Measurements from ENCODE around the gene SLC15A2. TPM values are rescaled to one million over a fixed set of nuclear protein-coding genes. Genes with fewer than 3 reads are reported as not detected.

The SLC15A2 gene
- total RNA-seq, 2 experiments from 2014 or later = 0.53 to 0.59 TPM

- DNase-seq (no peak), ATAC-seq (no peak)
- ChIA-PET CTCF (no interaction called here), POLR2A (no interaction called here)
- Mint-ChIP-seq H3K4me3 (no peak overlapping the region), H3K4me1 (peaks cover 22% of the 10 kb centered on the region), H3K27me3 (peaks cover 2% of the 10 kb centered on the region), H3K27ac (no peak overlapping the region), H3K36me3 (ENCODE audit: low read depth) (no peaks in the 10 kb centered on the region), H3K9me3 (ENCODE audit: low read depth) (no peaks in the 10 kb centered on the region)
- intact Hi-C loops (cut with DNase I, micrococcal nuclease) = no loop called here
These were observed 98.7 kb downstream of the SLC15A2 start for GRCh38 chr3:121992601-121993560.

Other genes with a start within 250 kb of the SLC15A2 start
- gene HCLS1, start 233.5 kb upstream of the SLC15A2 start, total RNA-seq = 100 to 1,000 TPM; 200 to 235 TPM
- 10 to 100 TPM; 19.0 to 19.5 TPM for gene GOLGB1, start 144.7 kb upstream of the SLC15A2 start, total RNA-seq
- 10 to 100 TPM; 41.3 to 42.8 TPM for gene IQCB1, start 59.3 kb upstream of the SLC15A2 start, total RNA-seq
- gene EAF2, start 59.2 kb upstream of the SLC15A2 start, total RNA-seq = 10 to 100 TPM; 12.4 to 12.9 TPM
- gene ILDR1, start 127.8 kb downstream of the SLC15A2 start, total RNA-seq = under 1 TPM; 0.09 to 0.11 TPM
- under 1 TPM; 0.09 to 0.25 TPM for gene CD86, start 161.0 kb downstream of the SLC15A2 start, total RNA-seq

Measured in activated CD4-positive, alpha-beta T cell treated with anti-CD3 and anti-CD28 coated beads for 36 hours (primary cell).